CD4-positive, alpha-beta memory T cell (primary cell): ENCODE results near the gene CEBPZ. TPM values are rescaled to one million over a fixed set of nuclear protein-coding genes. Genes with fewer than 3 reads are reported as not detected.

ENCODE experiments used
- CTCF ChIA-PET: fragments of 350-600 bp; sonication (Branson Sonifier 250); formaldehyde crosslinking; loops from one replicate; lab custom pipeline; 2021; ENCODE audit warnings: inconsistent platforms; ENCODE audit not compliant: partially characterized antibody; lab: Charles Lee
- POLR2A ChIA-PET: fragments of 350-600 bp; sonication (Branson Sonifier 250); formaldehyde crosslinking; loops from one replicate; lab custom pipeline; 2021; ENCODE audit not compliant: partially characterized antibody; lab: Charles Lee
- DNase-seq, 5 donors: peaks; one replicate each; pipeline versions ENCODE4 v3.0.0 to v3.0.0-alpha.2; 2020 to 2022; ENCODE audit warnings: mixed read lengths in 1 of 5
- H3K27ac ChIP-seq: one replicate; pipeline ENCODE4 v1.7.0; 2013; ENCODE audit warnings: low read depth, low read length
- H3K27me3 ChIP-seq: 2 replicates; pipeline ENCODE4 v1.7.0; 2013; ENCODE audit warnings: mild to moderate bottlenecking, low read length, moderate library complexity; ENCODE audit not compliant: insufficient read depth
- H3K36me3 ChIP-seq: 2 replicates; pipeline ENCODE4 v1.7.0; 2013; ENCODE audit warnings: mild to moderate bottlenecking, low read length, moderate library complexity; ENCODE audit not compliant: insufficient read depth
- H3K4me1 ChIP-seq: 2 replicates; pipeline ENCODE4 v1.7.0; 2013; ENCODE audit warnings: mild to moderate bottlenecking, low read length, moderate library complexity; ENCODE audit not compliant: insufficient read depth
- H3K4me3 ChIP-seq, 2 donors: one replicate each; pipeline ENCODE4 v1.7.0; 2013; ENCODE audit warnings: low read length in 2 of 2, mild to moderate bottlenecking in 1 of 2
- H3K9me3 ChIP-seq, 2 donors: one replicate each; pipeline ENCODE4 v1.7.0; 2013; ENCODE audit warnings: low read length in 2 of 2, control low read depth in 1 of 2; ENCODE audit not compliant: control insufficient read depth in 1 of 2
- H3K27ac Mint-ChIP-seq, 7 donors: one replicate each; pipeline ENCODE4 v1.8.0; 2020 to 2021; ENCODE audit warnings: mixed read lengths in 7 of 7, mild to moderate bottlenecking in 6 of 7, inconsistent platforms in 3 of 7, moderate library complexity in 3 of 7
- H3K27me3 Mint-ChIP-seq, 2 donors: one replicate each; pipeline ENCODE4 v1.8.0; 2020 to 2021; ENCODE audit warnings: mixed read lengths in 2 of 2
- H3K36me3 Mint-ChIP-seq, 2 donors: one replicate each; pipeline ENCODE4 v1.8.0; 2020 to 2021; ENCODE audit warnings: mixed read lengths in 2 of 2, inconsistent platforms in 1 of 2, mild to moderate bottlenecking in 1 of 2
- H3K4me1 Mint-ChIP-seq, 4 donors: one replicate each; pipeline ENCODE4 v1.8.0; 2020 to 2021; ENCODE audit warnings: mixed read lengths in 4 of 4, mild to moderate bottlenecking in 1 of 4
- H3K4me3 Mint-ChIP-seq, 8 donors: one replicate each; pipeline ENCODE4 v1.8.0; 2020 to 2021; ENCODE audit warnings: mixed read lengths in 8 of 8, mild to moderate bottlenecking in 7 of 8, moderate library complexity in 6 of 8, inconsistent platforms in 3 of 8
- H3K9me3 Mint-ChIP-seq, 8 donors: one replicate each; pipeline ENCODE4 v1.8.0; 2020 to 2021; ENCODE audit warnings: mixed read lengths in 8 of 8, mild to moderate bottlenecking in 5 of 8, inconsistent platforms in 3 of 8, moderate library complexity in 1 of 8
- intact Hi-C: fragments of 100-400 bp; cut with micrococcal nuclease; formaldehyde crosslinking; loops from one replicate; pipeline ENCODE4 v1.15.1; 2023
- polyA plus RNA-seq, 2 donors: library from polyadenylated mRNA; unstranded; fragments of 300-500 nt; fragmentation: Illumina TruSeq; gene quantifications; one replicate each; pipeline ENCODE4 v1.2.3, GENCODE V29; 2021
- total RNA-seq, 2 experiments: library from RNA; stranded (reverse); gene quantifications; one replicate each; pipeline ENCODE4 v1.2.3, GENCODE V29; 2021

Gene CEBPZ
- total and polyA plus RNA-seq, 4 experiments from 2014 or later: 28.3 to 70.9 (median 56.0) TPM

DNA sequence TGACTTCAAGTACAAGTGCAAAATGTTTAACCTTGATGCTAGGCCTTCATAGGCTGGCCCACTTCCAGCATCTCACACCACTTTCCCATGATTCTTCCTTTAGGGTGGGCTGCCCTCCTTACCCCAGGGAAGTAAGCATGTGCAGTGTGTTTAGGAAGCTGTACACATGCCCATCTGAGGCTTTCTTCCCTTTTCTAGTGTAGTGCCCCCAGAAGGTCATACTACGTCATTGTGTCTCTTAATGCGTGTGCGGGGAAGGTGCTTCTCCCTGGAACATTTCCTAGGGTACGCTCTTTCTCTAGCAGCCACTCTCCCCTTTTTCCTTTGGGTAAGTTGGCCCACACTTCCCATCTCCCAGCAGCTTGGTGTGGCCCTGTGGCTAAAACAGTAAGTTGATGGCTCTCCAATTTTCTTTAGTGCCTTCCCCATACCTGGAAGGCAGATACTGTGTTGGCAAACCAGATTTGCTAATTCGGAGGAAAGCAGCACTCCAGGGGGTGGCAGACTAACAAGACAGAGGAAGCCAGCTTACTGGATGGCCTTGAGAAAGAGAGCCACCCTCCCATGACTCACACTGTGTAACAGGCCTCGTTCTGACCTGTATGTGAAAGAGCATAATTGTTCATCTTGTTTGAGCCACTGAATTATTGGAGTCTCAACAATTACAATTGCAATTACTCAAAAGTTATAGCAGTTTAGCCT, 41.8 kb downstream of the CEBPZ start:
- H3K36me3 Mint-ChIP-seq: no peaks in the 10 kb centered on the region
- H3K9me3 Mint-ChIP-seq: no peaks in the 10 kb centered on the region
- DNase-seq: no peak
- ChIA-PET POLR2A (no interaction called here), CTCF (interaction anchor here (0.9 to 1.6 kb wide), 2 partner anchors 8 to 21 kb away, joined by 3 read pairs; no protein-coding TSS in a partner anchor)
- Histone ChIP-seq H3K36me3 (no peaks in the 10 kb centered on the region), H3K9me3 (no peaks in the 10 kb centered on the region), H3K4me3 (no peak overlapping the region), H3K27me3 (no peaks in the 10 kb centered on the region), H3K4me1 (no peaks in the 10 kb centered on the region), H3K27ac (no peak overlapping the region)
- H3K4me3 Mint-ChIP-seq: no peak overlapping the region
- no peak overlapping the region for H3K27ac Mint-ChIP-seq
- intact Hi-C loops: no loop called here
- peaks cover 7 to 9% of the 10 kb centered on the region in 2 donors for H3K27me3 Mint-ChIP-seq
- H3K4me1 Mint-ChIP-seq: no peaks in the 10 kb centered on the region

DNA sequence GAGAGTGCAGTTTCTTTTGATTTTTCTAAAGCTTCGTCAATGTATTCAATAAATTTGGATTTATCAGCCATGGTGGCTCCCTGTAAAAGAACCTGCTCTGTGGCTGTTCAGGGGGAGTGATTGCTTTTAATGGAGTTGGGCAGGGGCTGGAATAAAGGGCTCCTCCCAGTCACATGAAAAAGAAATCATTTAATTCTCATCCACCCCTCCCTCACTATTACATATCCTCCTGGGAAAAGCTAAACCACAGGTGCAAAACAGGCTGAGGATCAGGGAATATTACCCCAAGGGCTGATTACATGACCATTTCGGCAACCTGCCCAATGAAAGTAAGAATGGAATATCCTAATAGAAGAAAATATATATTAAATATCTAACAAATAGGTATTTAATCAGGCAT, 42.8 kb downstream of the CEBPZ start, which contains the start of gene SULT6B1:
Gene SULT6B1 (minus strand): TSS at position 101 of the 400 bp plus-strand sequence. CDS start 30 bp downstream, at position 71.
- peak within 1 kb of the TSS in 1 of 8 donors; percentile 4 for H3K4me3 Mint-ChIP-seq

DNA sequence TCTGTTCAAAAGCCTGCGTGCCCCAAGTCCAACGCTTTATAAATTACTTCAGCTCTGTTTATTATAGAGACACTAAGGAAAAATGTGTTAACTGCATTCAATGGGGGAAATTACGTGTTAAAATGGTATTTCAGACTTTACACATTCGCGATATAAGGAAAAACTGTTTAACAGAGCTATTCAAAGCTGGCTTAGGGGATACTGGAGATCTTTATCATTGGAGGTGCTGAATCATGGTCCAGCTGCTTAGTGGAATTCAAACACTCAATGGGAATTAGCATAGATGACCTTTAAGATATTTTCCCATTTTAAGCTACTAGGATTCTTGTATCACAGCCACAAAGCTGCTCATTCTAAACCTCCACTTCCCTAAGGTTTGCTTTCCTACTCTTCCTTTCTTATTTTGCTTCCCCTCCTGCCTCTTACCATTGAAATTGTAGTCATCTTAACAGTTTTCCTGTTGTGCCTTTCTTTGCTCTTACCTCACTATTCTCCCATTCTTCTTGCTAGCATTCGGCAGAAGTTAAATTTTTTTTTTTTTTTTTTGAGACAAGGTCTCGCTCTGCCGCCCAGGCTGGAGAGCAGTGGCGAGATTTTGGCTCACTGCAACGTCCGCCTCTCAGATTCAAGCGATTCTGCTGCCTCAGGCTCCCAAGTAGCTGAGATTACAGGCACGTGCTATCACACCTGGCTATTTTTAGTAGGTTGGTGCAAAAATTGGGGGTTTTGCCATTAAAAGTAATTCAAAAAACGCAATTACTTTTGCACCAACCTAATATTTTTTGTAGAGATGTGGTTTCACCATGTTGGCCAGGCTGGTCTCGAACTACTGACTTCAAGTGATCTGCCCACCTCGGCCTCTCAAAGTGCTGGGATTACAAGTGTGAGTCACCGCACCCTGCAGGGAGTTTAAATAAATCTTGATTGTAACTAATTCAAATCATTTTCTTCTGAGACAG, 49.4 kb downstream of the CEBPZ start:
- intact Hi-C loops: no loop called here
- Mint-ChIP-seq H3K4me3 (peak overlapping the region in 1 of 8 donors; percentile 17), H3K4me1 (no peaks in the 10 kb centered on the region), H3K36me3 (no peaks in the 10 kb centered on the region), H3K27ac (no peak overlapping the region), H3K27me3 (peaks cover 11 to 14% of the 10 kb centered on the region in 2 donors), H3K9me3 (no peaks in the 10 kb centered on the region)
- Histone ChIP-seq H3K9me3 (no peaks in the 10 kb centered on the region), H3K4me1 (no peaks in the 10 kb centered on the region), H3K36me3 (no peaks in the 10 kb centered on the region), H3K27ac (no peak overlapping the region), H3K4me3 (no peak overlapping the region), H3K27me3 (peaks cover 5% of the 10 kb centered on the region)
- ChIA-PET POLR2A (interaction anchor here (1.0 kb wide), 1 partner anchor 9 kb away, joined by 3 read pairs; no protein-coding TSS in a partner anchor), CTCF (interaction anchor here (0.6 to 1.9 kb wide), 3 partner anchors 9 to 13 kb away, joined by 3 to 4 read pairs (median 4); no protein-coding TSS in a partner anchor)
- DNase-seq: no peak

More for the DNA sequence above, 42.8 kb downstream of the CEBPZ start, which contains the start of gene SULT6B1:
- Histone ChIP-seq H3K36me3 (no peaks in the 10 kb centered on the region), H3K4me1 (no peaks in the 10 kb centered on the region), H3K9me3 (no peaks in the 10 kb centered on the region), H3K27me3 (no peaks in the 10 kb centered on the region), H3K27ac (no peak within 1 kb of the TSS), H3K4me3 (no peak within 1 kb of the TSS)
- no peaks in the 10 kb centered on the region for H3K9me3 Mint-ChIP-seq
- peaks cover 7 to 9% of the 10 kb centered on the region in 2 donors for H3K27me3 Mint-ChIP-seq
- ChIA-PET POLR2A (no interaction called here), CTCF (interaction anchor here (1.6 kb wide), 1 partner anchor 9 kb away, joined by 3 read pairs; no protein-coding TSS in a partner anchor)
- no peaks in the 10 kb centered on the region for H3K36me3 Mint-ChIP-seq
- intact Hi-C loops: no loop called here
- no peaks in the 10 kb centered on the region for H3K4me1 Mint-ChIP-seq
- no peak for DNase-seq
- H3K27ac Mint-ChIP-seq: no peak within 1 kb of the TSS

DNA sequence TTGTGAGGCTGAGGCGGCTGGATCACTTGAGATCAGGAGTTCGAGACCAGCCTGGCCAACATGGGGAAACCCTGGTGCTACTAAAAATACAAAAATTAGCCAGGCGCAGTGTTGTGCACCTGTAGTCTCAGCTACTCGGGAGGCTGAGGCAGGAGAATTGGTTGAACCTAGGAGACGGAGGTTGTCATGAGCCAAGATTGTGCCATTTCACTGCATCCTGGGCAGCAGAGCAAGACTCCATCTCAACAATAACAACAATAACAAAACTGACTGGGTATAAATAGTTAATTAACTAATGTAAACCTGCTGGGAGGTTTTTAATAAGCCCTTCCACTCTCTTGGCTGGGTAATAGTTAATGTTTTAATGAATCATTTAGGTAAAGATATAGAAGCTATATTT, 50.8 kb downstream of the CEBPZ start:
- intact Hi-C loops: no loop called here
- Mint-ChIP-seq H3K4me3 (no peak overlapping the region), H3K4me1 (no peaks in the 10 kb centered on the region), H3K9me3 (no peaks in the 10 kb centered on the region), H3K36me3 (no peaks in the 10 kb centered on the region), H3K27me3 (peaks cover 3 to 9% of the 10 kb centered on the region in 2 donors), H3K27ac (no peak overlapping the region)
- POLR2A ChIA-PET: no interaction called here
- Histone ChIP-seq H3K4me1 (no peaks in the 10 kb centered on the region), H3K36me3 (no peaks in the 10 kb centered on the region), H3K9me3 (no peaks in the 10 kb centered on the region), H3K4me3 (no peak overlapping the region), H3K27me3 (peaks cover 5% of the 10 kb centered on the region), H3K27ac (no peak overlapping the region)
- CTCF ChIA-PET: interaction anchor here (1.1 to 1.9 kb wide), 2 partner anchors 12 to 697 kb away, joined by 3 to 4 read pairs; no protein-coding TSS in a partner anchor
- no peak for DNase-seq

DNA sequence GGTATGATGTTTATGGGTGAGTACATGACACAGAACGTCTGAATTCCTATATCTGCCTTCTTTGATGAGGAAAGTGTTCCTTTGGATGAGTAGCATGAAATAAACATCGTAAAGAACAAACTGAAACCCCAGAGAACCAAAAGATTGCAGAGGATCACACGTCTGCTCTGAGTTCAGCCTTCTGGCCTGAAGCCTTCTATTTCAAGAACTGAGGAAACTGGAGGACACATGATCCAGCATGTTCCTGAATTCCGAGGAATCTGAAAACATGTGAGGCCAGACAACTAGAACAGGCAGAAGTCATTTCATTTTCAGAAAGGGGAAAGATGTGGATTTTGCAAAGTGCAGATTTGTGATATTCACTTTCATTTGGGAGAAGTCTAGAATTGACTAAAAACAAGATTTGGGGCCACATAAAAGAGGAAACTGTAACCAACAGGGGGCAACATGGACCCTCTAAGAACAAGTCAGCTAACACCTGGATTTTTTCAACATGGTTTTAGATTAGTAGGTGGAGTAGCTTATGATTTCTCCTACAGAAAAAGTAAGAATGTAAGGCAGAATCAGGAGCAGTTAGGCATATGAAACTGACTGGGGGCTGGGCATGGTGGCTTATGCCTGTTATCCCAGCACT, 51.3 kb downstream of the CEBPZ start:
- H3K36me3 Mint-ChIP-seq: no peaks in the 10 kb centered on the region
- H3K27me3 ChIP-seq: peaks cover 5% of the 10 kb centered on the region
- no peak overlapping the region for H3K27ac Mint-ChIP-seq
- no peaks in the 10 kb centered on the region for H3K4me1 Mint-ChIP-seq
- H3K4me3 Mint-ChIP-seq: no peak overlapping the region
- H3K4me1 ChIP-seq: no peaks in the 10 kb centered on the region
- no peak for DNase-seq
- no peaks in the 10 kb centered on the region for H3K9me3 ChIP-seq
- H3K4me3 ChIP-seq: no peak overlapping the region
- ChIA-PET POLR2A (no interaction called here), CTCF (interaction anchor here (1.1 kb wide), 1 partner anchor 697 kb away, joined by 3 read pairs; no protein-coding TSS in a partner anchor)
- peaks cover 3 to 9% of the 10 kb centered on the region in 2 donors for H3K27me3 Mint-ChIP-seq
- H3K9me3 Mint-ChIP-seq: no peaks in the 10 kb centered on the region
- no peaks in the 10 kb centered on the region for H3K36me3 ChIP-seq
- intact Hi-C loops: no loop called here
- no peak overlapping the region for H3K27ac ChIP-seq

DNA sequence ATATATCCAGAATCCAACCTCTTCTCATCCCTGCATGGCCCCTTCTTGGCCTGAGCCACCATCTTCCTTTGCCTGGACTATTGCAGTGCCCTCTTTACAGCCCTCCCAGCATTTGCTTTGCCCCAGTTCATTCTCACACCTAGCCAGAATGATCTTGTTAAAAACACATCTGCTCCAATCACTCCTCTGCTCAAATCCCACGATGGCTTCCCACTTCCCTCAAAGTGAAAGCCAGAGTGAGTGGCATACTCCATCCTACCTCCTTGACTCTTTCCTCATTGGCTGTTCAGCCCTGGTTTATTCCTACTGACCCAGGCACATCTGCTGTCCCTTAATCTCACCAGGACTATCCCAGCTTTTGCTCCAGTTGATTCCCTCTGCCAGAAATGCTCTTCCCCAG, 57.7 kb downstream of the CEBPZ start:
- Mint-ChIP-seq H3K27me3 (no peaks in the 10 kb centered on the region), H3K9me3 (no peaks in the 10 kb centered on the region), H3K4me3 (no peak overlapping the region), H3K27ac (no peak overlapping the region), H3K4me1 (no peaks in the 10 kb centered on the region), H3K36me3 (no peaks in the 10 kb centered on the region)
- ChIA-PET CTCF (no interaction called here), POLR2A (no interaction called here)
- H3K4me1 ChIP-seq: no peaks in the 10 kb centered on the region
- no peak overlapping the region for H3K27ac ChIP-seq
- H3K36me3 ChIP-seq: no peaks in the 10 kb centered on the region
- H3K9me3 ChIP-seq: no peaks in the 10 kb centered on the region
- no peak for DNase-seq
- H3K4me3 ChIP-seq: no peak overlapping the region
- H3K27me3 ChIP-seq: no peaks in the 10 kb centered on the region
- intact Hi-C loops: no loop called here
